GM10248 (cell line): ENCODE results near the gene CENPS.
"Not testable (repeated sequence)": the region's sequence is repeated elsewhere in the genome, so short reads cannot be mapped to it uniquely, and the experiment has no call there.

ENCODE experiments used
- CTCF ChIA-PET: fragments of 300-600 bp; sonication (Branson Sonifier 250); formaldehyde crosslinking; extraction: SDS; loops from one replicate; lab custom pipeline; 2021; ENCODE audit warnings: antibody characterized with exemption; lab: Yijun Ruan, JAX
- POLR2A ChIA-PET: fragments of 350-650 bp; sonication (Branson Sonifier 250); formaldehyde crosslinking; extraction: SDS; loops from one replicate; lab custom pipeline; 2020; ENCODE audit warnings: antibody characterized with exemption; lab: Yijun Ruan, JAX
- DNase-seq: peaks from one replicate; pipeline ENCODE4 v3.0.0; 2012; ENCODE audit errors: extremely low spot score
- TF ChIP-seq, protein P1 (sequence below): IDR thresholded peaks from 2 replicates; pipeline ENCODE4 v1.5.1; 2012; ENCODE audit warnings: mild to moderate bottlenecking, low read depth; ENCODE audit errors: extremely low read depth, missing control alignments, control extremely low read depth

CENPS gene

DNA sequence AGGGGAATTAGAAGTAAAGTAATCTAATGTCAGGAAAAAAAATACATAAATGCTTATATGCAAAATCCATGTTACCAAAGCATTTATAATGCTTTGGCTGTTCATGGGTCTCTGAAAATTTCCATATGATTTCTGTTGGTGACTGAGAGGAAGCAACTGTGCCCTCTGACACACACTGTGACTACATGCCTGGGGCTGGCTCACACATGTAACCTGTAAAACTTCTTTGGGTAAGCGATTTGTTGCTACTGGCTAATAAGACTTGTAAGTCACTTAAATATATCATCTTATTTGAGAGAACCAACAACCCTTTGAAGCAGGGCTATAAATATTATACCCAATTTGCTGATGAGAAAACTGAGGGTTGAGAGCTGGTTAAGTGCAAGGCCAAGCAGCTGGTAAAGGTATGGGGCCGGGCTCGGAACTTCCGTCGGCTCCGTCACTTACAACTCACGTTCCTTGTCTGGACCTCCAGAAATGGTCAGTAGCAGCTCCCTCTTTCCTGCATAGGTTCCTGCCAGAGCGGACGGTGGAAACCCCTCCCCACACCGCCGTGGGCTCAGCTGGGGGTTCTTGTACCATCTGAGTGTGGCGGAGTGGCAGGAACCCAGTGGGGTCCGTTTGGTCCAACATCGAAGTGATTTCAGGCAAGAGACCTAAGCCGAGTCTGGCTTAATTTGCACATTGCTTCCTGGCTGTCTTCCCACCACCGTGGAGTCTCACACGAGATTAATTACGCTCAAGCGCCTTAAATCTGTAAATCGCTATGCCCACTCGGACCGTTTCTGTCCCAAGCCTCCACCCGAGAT is 41.4 kb downstream of the CENPS start:
- ChIA-PET POLR2A (interaction anchor here (0.7 kb wide), 1 partner anchor 9 kb away, joined by 7 read pairs; no protein-coding TSS in a partner anchor), CTCF (interaction anchor here (1.2 kb wide), 1 partner anchor 22 kb away, joined by 4 read pairs; no protein-coding TSS in a partner anchor)
- TF ChIP-seq, protein P1, sequence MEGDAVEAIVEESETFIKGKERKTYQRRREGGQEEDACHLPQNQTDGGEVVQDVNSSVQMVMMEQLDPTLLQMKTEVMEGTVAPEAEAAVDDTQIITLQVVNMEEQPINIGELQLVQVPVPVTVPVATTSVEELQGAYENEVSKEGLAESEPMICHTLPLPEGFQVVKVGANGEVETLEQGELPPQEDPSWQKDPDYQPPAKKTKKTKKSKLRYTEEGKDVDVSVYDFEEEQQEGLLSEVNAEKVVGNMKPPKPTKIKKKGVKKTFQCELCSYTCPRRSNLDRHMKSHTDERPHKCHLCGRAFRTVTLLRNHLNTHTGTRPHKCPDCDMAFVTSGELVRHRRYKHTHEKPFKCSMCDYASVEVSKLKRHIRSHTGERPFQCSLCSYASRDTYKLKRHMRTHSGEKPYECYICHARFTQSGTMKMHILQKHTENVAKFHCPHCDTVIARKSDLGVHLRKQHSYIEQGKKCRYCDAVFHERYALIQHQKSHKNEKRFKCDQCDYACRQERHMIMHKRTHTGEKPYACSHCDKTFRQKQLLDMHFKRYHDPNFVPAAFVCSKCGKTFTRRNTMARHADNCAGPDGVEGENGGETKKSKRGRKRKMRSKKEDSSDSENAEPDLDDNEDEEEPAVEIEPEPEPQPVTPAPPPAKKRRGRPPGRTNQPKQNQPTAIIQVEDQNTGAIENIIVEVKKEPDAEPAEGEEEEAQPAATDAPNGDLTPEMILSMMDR, result no peak
- no peak for DNase-seq

GRCh38 chr1:10472220-10473144 is 42.2 kb downstream of the CENPS start, which contains the start of gene DFFA:
Gene DFFA, minus strand, starts transcription at chr1:10472529. Its CDS starts 71 bp downstream, at chr1:10472458.
- DNase-seq, result peak; percentile 95
- CTCF ChIA-PET, result interaction anchor here (1.0 to 1.2 kb wide), 2 partner anchors 9 to 22 kb away, joined by 3 to 4 read pairs; no protein-coding TSS in a partner anchor
- TF ChIP-seq, protein P1, result no peak
- POLR2A ChIA-PET, result no interaction called here

DNA sequence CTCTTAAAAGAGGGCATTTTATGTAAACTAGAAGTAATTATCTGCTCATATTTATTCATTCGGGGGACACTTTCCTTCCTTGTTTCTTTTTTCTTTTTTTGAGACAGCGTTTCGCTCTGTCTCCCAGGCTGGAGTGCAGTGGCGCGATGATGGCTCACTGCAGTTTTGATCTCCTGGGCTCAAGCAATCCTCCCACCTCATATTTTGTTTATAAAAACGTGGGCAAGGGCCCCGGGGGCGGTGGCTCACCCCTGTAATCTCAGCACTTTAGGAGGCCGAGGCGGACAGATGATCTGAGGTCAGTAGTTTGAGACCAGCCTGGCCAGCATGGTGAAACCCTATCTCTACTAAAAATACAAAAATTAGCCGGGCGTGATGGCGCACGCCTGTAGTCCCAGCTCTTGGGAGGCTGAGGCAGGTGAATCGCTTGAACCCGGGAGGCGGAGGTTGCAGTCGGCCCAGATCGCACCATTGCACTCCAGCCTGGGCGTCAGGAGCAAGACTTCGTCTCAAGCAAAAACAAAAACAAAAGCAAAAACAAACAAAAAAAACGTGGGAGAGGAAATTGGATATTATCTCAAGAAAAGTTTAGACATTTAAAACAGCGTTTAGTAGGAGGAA is 43.0 kb downstream of the CENPS start:
- CTCF ChIA-PET, result interaction anchor here (1.0 kb wide), 2 partner anchors 10 to 21 kb away, joined by 3 to 5 read pairs; no protein-coding TSS in a partner anchor
- POLR2A ChIA-PET, result no interaction called here
- DNase-seq, result no peak
- TF ChIP-seq, protein P1, result no peak

GRCh38 chr1:10474309-10474612 is 44.0 kb downstream of the CENPS start:
- CTCF ChIA-PET, result interaction anchor here (1.0 to 1.4 kb wide), 2 partner anchors 18 to 20 kb away, joined by 3 to 5 read pairs; no protein-coding TSS in a partner anchor
- POLR2A ChIA-PET, DNase-seq: not testable (repeated sequence)

DNA sequence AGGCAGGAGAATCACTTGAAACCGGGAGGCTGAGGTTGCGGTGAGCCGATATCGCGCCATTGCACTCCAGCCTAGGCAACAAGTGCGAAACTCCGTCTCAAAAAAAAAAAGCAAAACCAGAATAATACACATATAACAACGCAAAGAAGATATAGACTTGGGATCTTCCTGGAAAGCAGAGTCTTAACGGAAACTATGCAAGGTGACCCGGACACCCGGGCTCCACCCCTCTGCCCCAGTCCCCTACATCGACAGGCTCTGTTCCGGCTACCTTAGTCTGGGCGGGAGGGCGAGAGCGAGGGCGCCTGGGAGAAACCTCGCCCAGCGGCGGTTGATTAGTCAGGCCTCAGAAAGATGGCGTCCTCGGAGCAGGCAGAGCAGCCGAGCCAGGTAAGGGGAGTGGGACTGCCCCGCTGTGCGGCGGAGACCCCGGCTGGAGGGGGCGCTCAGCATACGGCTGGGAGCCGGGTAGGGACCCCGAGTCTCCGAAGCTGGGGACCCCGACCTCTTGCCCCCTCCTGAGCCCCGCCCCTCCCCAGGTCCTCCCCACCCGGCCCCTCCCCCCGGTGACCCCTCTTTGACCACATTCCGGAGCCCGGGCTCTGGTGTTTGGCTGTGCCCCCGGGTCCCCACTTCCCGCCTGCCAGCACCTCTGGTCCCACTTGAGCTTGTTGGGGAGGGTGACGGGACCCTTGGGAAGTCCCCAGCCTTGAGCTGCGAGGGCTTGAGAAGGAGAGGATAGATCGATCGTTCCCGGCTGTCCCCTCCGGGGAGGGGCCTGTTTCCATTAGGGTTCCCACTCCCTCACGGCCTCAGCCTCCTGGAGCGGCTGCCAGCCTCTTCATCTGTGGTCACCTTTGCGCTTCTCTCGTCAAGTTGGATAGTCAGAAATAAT is 44.6 kb downstream of the CENPS start, which contains the start of gene PEX14:
Gene PEX14, plus strand, starts transcription at position 338 of the 895 bp plus-strand sequence. Its CDS starts 17 bp downstream, at position 355.
- DNase-seq, result peak; percentile 93
- ChIA-PET CTCF (interaction anchor here (1.0 to 1.4 kb wide), 2 partner anchors 17 to 20 kb away, joined by 3 to 4 read pairs; no protein-coding TSS in a partner anchor), POLR2A (interaction anchor here (0.5 kb wide), 1 partner anchor 800 kb away, joined by 3 read pairs; no protein-coding TSS in a partner anchor)
- TF ChIP-seq, protein P1, result peak; percentile 4

DNA sequence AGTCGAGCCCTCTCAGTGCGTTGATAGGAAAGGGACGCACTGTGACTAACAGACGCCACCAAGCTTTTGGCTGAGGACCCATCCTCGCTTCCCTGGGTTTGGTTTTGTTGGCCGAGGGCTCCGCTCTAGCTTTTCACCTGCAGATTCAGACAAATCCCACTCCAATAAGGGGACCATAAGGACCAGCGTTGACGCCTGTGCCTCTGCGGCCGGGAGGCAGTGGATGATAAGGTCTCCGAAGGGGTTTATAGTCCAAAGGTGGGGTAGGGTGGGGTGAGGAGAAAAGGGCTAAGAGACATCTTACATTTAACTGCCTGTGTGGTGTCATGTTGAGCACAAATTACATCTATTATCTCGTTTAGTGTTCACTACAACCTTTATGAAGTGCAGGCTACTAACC is 45.3 kb downstream of the CENPS start:
- CTCF ChIA-PET, result interaction anchor here (1.0 to 1.4 kb wide), 2 partner anchors 17 to 20 kb away, joined by 3 to 4 read pairs; no protein-coding TSS in a partner anchor
- DNase-seq, result no peak
- POLR2A ChIA-PET, result interaction anchor here (0.5 kb wide), 1 partner anchor 801 kb away, joined by 3 read pairs; no protein-coding TSS in a partner anchor
- TF ChIP-seq, protein P1, result no peak
